HG02571 (cell line): Measurements from ENCODE around the gene DIPK1A.
A peak's percentile ranks its signal among the peaks of the same experiment; 100 is the strongest.
"Not testable (repeated sequence)": the region's sequence is repeated elsewhere in the genome, so short reads cannot be mapped to it uniquely, and the experiment has no call there.

Source experiments
- ATAC-seq: cut with Tn5 transposase; IDR thresholded peaks from one replicate; pipeline ENCODE4 v1.9.1; 2021; ENCODE audit warnings: mild to moderate bottlenecking, moderate library complexity; ENCODE audit not compliant: unreplicated experiment

Gene DIPK1A

DNA sequence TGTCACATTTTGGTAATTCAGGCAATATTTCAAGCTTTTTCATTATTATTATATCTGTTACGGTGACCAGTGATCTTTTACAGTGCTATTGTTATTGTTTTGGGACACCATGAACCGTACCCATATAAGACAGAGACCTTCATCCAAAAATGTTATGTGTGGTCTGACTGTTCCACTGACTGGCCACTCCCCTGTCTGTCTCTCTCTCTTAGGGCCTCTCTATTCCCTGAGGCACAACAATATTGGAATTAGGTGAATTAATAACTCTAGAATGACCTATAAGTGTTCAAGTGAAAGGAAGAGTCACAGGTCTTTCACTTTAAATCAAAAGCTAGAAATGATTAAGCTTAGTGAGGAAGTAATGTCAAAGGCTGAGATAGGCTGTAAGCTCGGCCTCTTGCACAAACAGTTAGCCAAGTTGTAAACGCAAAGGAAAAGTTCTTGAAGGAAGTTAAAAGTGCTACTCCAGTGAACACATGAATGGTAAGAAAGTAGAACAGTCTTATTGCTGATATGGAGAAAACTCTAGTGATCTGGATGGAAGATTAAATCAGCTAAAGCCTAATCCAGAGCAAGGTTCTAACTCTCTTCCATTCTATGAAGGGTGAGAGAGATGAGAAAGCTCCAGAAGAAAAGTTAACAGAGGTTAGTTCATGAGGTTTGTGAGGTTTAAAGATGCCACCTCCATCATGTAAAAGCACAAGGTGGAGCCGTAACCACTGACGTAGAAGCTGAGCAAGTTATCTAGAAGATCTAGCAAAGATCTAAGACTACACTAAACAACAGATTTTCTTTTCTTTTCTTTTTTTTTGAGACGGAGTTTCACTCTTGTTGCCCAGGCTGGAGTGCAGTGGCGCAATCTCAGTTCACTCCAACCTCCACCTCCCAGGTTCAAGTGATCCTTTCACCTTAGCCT, 19.7 kb upstream of the DIPK1A start:
- ATAC-seq = no peak

DNA sequence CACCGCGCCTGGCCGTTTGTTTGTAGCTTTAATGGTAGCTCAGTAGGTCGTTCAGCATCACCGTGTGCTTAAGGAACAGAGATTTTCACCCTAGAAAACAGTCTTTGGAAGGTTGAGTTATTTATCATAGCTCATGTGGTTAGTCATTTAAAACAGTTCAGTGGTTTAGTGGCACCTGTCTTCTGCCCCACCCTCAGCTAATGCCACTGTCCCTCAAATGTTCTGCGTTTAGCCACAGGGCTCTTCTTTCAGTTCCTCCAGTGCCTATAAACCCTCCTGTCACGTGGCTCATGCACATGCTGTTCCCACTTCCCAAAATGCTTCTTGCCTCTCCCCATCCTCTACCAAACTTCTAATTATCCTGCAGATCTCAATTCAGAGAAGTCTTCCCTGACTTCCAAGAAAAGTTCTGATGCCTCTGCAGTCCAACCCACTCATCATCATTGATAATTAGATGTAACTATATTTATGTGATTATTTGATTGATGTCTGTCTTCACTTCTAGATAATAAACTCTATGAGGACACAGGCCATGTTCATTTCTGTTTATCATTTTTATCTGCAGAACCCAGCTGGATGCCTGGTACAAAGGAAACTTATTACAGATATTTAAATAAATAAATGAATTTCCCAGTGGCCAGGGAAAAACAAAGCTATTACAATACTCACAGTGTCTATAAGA, 14.4 kb upstream of the DIPK1A start:
- peak; percentile 81 for ATAC-seq

DNA sequence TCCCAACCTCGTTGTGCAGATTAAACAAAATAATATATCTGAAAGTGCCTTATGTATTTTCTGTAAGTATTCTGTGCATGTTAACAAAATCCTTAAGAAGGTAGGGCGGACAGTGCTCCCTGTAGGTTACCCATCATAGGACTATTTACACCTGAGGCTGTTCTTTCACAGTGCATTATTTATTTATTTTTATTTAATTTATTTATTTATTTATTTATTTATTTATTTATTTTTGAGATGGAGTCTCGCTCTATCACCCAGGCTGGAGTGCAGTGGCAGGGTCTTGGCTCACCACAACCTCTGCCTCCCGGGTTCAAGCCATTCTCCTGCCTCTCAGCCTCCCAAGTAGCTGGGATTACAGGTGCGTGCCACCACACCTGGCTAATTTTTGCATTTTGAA, 12.8 kb upstream of the DIPK1A start:
- ATAC-seq = not testable (repeated sequence)

GRCh38 chr1:92973203-92973897, 12.1 kb upstream of the DIPK1A start:
- no peak for ATAC-seq

DNA sequence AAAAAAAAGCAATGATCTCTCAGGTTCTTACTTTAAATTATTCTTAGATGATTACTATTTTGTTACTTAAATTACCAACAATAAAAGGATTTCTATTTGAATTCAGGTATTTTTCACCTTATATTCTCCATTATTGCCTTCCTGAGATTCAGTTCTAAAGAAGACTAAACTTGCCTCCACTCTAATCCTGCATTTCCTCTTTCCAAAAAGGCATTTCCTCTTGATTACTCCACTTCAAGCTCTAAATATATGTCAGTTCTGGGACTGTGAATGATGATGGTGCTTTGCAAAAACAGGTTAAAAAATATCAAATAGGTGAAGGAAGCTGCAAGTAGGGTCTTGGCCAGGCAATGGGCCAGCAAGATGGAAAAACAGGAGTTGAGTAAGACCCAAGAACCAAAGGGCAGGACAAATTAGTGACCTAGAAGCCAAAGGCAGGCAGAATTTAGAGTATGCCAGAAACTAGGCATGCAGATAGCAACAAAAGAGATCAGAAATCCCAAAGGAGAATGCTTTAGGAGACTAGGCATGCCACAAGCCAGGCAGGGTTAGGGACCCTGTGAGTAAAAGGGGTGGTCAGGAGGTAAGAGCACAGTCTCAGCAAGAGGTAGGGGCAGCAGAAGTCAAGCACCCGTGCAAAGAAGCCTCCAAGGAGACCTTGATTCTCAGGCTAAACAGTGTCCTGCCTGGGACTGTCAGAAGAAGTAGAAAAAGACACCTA, 11.3 kb upstream of the DIPK1A start:
- no peak for ATAC-seq

DNA sequence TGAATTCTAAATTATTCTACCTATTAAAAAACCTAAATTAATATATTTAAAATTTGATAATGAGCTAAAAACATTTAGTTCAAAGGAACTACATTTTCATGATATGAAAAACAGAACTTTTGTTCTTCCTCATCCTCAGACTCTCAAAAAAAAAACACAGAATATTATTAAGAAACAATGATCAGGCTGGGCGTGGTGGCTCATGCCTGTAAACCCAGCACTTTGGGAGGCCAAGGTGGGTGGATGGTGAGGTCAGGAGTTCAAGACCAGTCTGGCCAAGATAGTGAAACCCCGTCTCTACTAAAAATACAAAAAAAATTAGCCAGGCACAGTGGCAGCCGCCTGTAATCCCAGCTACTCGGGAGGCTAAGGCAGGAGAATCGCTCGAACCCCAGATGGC, 10.7 kb upstream of the DIPK1A start:
- ATAC-seq = not testable (repeated sequence)

DNA sequence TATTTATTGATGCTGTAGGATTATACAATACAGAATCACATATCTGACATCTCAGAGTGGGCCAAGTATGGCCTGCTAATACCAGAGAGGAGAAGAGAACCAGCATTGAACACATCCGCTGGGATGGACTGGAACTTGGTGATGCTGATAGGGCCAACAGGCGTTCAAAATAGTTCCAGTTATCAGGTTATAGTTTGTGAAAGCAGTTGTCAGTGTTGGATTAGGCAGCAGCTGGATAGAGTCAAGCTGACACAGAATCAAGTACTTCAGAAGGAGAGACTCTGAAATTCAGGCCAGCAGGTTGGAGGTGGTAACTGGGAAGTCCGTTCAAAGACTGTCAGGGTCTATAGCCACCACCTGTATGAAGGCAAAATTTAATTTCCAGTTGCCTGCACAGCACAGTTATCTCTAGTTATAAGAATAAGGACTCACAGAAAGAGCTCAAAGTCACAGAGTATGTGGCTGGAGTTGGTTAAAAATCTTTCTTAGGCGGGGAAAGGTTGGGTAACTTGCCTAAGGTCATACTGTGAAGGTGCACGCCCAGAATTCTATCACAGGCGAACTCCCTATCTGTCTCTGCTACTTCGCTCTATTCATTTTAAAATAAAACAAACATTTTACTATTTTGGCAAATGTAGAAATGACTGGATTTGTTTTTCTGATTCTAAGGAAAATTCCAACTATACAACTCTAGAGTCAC, 9.9 kb upstream of the DIPK1A start:
- no peak for ATAC-seq

DNA sequence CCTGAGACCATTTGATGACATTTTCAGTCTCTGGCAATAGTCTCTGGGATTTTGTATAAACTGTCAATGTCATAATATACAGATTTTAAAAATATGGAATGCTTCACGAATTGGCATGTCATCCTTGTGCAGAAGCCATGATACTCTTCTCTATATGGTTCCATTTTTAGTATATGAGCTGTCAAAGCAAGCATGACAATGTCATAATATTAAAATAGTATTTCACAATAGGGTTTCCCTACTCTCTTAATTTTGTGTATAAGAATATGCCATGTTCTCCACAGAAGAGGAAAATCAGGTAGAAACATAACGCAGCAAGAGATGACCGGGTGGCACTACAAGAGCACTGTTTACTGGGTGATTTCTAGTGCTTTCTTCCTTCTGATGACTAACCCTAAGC, 8.3 kb upstream of the DIPK1A start:
- ATAC-seq = no peak

DNA sequence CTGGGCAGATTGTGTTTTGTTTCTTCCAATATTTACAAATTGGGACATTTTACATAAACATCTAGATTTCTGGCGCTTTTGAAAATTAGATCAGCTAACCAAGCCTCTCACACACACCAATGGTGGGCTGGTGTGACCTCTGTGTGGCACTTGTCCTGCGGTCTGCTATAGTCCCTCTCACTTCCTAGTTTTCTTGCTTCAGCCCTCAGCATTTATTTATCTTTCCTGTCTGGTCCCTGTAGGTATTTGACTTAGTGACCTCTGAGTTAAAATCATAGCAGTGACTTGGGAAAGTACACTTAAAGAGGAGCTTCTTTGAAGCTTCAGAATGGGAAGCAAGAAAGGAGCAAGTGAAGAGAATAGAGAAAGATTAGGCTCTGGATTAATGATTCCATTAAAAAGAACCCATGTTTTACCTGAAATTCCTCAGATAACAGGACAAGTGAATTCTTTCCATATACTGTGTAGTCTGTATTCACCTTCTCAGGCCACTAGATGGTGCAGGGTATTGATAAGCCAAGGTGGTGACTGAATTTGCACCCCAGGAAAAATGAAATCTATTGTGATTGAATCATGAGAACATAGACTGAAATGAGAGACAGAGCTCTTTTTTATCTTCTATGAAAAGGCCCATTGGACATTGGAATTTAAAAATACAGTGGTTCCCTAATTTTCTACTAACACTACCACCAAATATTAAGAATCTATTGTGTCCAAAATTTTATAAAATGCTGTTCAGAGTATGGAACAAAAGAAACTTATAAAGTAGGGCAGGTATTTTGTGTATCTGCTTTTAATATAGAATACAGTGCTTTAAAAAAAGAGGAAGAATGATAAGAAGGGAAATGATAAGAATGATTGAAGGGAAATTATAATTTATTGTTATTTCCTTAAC, 7.1 kb upstream of the DIPK1A start:
- peak; percentile 48 for ATAC-seq

- no peak for ATAC-seq
These were observed 3.7 kb upstream of the DIPK1A start for GRCh38 chr1:92964998-92965397.

DNA sequence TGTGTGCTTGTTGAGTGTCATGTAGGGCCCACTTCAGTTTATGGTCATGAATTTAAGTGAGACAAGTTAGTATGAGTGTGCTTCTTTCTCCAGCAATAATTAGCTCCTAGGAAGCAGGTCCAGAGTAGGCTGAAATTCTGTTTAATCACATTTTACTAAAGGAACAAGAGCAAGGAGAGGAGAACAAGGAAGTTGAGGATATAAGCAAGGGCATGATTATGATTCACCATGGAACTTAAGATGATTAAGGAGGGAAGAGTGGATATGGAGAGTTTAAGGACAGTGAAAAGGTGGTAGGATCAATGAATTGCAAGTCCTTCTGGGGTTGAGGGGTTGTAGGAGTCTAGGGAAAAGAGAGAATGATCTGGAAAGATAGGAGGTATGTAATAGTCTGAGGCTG, 3.1 kb upstream of the DIPK1A start:
- no peak for ATAC-seq

- ATAC-seq = peak; percentile 49
These were observed 862 bp upstream of the DIPK1A start for GRCh38 chr1:92961896-92962752.

DNA sequence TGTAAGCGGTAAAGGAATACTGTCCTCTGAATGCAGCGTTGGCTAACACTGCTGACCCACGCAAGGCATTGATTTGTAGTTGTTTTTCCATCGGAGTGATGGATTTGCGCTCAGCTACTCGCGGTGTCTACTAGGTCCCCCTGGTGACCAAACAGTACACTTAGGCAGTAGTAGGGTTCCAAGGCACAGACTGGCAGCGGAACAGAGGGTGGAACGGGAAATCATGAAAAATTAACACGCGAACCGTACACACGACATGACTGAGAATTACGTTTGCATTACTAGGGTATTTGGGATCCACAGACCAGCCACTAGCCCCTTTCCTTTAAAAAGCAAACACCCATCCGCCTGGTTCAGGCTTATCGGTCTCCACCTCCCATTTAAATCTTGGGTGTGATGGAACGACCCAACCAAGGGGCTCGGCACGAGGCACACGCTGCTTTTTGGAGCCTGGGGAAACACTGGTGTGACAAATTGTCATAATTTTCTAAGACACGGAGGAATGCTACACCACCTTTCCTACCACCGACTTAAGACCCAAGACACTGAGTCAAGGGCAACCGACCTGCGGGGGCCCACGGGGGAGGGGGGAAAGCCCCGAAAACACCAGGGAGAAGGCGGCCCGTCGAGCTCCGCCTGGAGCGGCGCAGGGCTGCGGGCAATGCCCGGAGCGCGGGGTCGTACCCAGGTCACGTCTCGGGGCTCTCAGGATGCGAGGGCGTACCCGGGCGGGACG, 699 bp downstream of the DIPK1A start:
- ATAC-seq = peak; percentile 30

GRCh38 chr1:92958203-92958970, 2.9 kb downstream of the DIPK1A start:
- ATAC-seq = no peak

GRCh38 chr1:92957030-92957734, 4.1 kb downstream of the DIPK1A start:
- peak; percentile 37 for ATAC-seq

- no peak for ATAC-seq
These were observed 4.8 kb downstream of the DIPK1A start for GRCh38 chr1:92956254-92957029.
